ENCODE results near the gene ELMO1.
"Not testable (repeated sequence)": the region's sequence is repeated elsewhere in the genome, so short reads cannot be mapped to it uniquely, and the experiment has no call there.

ELMO1 gene

DNA sequence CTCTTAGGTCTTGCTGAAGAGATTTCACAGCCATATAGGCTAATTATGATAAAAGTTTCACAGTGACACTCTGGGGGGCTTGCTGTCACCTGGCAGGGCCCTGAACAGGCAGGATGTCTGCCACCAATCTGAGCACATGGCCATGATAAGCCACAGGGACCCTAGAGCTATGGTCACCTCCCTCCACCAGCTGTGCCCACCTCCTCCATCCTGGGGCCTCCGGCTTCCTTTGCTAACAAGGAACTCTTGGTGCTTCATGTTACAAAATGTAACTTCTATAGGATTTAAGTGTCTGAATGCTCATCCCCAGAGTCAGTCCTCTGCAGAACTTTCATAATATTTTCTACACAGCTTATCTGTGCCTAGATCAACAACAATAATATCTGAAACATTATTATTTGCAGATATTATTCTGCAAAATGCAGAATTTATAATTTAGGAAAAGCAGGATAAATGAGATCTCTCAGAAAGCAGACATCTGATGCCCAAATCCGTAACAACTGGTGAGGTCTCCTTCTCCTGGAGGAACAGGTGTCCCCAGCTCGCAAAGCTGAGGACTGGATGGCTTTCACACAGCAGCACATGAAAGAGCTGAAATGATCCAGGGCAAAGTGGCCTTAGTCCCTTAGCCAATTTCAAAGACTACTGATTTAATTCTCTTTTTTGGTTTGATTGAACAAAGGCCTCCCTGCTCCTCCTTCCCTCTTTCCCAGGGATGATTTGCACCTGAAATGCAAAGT, 437.3 kb downstream of the ELMO1 start:
- no peak for DNase-seq (ENCODE audit: low read depth)

GRCh38 chr7:37009125-37009675, 439.5 kb downstream of the ELMO1 start:
- no peak for DNase-seq (ENCODE audit: low read depth)

- no peak for DNase-seq (ENCODE audit: low read depth)
Measured at GRCh38 chr7:37007691-37008090, 441.0 kb downstream of the ELMO1 start.

DNA sequence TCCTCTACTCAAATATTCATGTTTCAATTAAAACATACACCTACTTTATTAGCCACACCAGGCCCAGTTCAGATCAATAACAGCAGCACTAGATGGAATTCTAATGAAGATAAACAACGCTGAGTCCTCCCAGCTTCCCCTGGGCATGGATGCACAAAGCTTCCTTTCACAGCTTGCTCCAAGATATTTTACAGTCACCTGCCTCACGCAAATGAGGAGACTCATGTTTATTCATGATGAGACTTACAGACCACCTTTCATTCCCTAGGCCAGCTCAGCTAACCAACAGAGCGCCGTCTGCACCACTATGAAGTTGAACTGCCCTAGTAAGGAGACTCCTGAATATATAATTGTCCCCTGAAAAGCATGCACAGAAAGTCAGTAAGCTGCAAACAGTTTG, 441.4 kb downstream of the ELMO1 start:
- DNase-seq (ENCODE audit: low read depth): no peak

DNA sequence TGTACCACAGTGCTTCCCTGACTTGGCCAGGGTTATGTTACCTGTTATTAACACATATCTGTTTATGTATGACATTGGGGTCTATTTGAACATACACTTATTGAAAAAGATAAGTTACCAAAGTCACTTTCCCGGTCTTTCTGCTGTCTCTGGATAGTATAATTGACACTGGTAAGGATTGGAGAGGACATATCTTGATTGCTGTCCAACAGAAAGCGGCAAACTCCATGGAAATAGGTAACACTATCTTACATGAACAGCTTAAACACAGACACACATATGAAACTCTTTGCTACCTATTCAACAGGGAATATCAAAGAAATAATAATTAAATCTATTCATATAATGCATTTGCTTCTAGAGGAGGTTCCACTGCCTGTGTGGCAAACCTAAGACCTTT, 441.9 kb downstream of the ELMO1 start:
- DNase-seq (ENCODE audit: low read depth): no peak

- DNase-seq (ENCODE audit: low read depth): no peak
Measured at GRCh38 chr7:37000511-37000910, 448.2 kb downstream of the ELMO1 start.

- no peak for DNase-seq (ENCODE audit: low read depth)
Measured at GRCh38 chr7:36999626-37000485, 448.8 kb downstream of the ELMO1 start.

DNA sequence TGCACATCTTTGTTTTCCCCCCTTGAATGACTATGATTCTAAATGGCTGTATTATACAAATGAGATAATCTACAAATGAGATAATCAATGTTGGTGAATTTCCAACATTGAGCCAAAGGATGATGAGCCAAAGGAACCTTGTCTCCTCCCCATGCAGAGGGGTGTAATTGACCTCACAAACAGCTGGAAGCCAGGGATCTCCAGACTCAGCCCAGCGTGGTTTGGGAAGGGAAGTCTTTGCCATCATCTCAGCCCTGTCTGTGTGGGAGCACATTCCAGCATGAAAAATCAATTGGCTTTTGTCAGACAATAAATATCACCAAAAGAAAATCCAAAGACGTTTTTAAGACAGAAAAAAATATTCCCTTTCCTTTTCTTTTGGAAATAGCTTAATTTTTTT, 452.9 kb downstream of the ELMO1 start:
- no peak for DNase-seq (ENCODE audit: low read depth)

DNA sequence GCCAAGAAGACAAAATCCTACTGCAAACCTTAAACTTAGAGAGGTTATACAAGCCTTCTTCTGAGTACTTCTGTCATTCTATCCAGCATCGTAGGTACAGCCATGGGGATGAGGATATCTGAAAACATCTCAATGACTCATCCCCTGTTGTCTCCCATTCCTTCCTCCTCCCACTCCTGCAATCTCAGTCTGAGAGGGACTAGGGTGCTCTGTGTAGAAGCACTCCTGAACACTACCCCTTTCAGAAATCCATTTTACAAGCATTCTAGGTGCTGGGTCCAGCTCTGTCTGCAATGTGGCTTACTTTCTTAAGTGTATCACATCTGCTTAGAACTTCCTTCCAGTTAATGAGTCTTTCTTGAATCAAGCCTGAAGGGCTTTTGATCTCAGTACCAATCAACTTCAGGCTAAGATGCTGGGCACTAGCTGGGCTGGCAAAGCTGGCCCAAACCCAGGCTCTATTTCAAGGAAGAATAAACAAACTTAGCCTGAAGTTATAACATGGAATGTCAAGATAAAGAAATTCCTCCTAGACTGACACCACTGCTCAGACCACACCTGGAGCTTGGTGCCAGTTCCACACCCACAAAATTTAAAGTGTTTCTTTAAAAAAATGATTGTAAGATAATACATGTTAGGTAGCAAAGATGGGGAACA, 454.1 kb downstream of the ELMO1 start:
- no peak for DNase-seq (ENCODE audit: low read depth)

- DNase-seq (ENCODE audit: low read depth): peak; percentile 54
Measured at GRCh38 chr7:36986948-36987724, 461.5 kb downstream of the ELMO1 start.

GRCh38 chr7:36986511-36986933, 462.1 kb downstream of the ELMO1 start:
- no peak for DNase-seq (ENCODE audit: low read depth)

- DNase-seq (ENCODE audit: low read depth): no peak
Measured at GRCh38 chr7:36985866-36986400, 462.7 kb downstream of the ELMO1 start.

GRCh38 chr7:36985316-36985715, 463.3 kb downstream of the ELMO1 start:
- DNase-seq (ENCODE audit: low read depth): no peak

- no peak for DNase-seq (ENCODE audit: low read depth)
Measured at GRCh38 chr7:36984710-36985312, 463.9 kb downstream of the ELMO1 start.

DNA sequence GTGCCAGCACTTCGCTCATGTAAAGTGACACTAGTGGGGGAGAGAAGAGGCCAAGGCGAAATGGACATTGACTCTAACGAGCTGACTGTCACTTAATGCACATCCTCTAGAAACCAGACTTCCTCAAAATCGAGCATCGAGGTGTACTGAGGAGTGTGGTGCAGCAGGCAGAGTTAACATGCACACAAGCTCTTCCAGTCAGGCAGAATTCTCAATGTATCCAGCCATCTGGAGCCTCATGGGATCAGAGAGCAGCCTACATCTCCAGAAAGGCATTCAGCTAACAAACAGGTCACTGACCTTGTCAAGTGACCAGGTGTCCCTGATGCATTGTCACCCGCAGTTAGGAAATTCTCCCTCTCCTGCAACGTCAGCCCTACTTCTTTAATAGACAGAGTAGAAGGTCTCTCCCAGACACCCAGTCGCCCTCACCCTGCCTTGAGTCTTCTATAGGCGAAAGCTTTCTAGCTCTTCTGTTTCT, 464.6 kb downstream of the ELMO1 start:
- DNase-seq (ENCODE audit: low read depth): no peak

- no peak for DNase-seq (ENCODE audit: low read depth)
Measured at GRCh38 chr7:36982766-36983165, 465.9 kb downstream of the ELMO1 start.

GRCh38 chr7:36979810-36980248, 468.8 kb downstream of the ELMO1 start:
- DNase-seq (ENCODE audit: low read depth): no peak

- no peak for DNase-seq (ENCODE audit: low read depth)
Measured at GRCh38 chr7:36978461-36978860, 470.2 kb downstream of the ELMO1 start.

DNA sequence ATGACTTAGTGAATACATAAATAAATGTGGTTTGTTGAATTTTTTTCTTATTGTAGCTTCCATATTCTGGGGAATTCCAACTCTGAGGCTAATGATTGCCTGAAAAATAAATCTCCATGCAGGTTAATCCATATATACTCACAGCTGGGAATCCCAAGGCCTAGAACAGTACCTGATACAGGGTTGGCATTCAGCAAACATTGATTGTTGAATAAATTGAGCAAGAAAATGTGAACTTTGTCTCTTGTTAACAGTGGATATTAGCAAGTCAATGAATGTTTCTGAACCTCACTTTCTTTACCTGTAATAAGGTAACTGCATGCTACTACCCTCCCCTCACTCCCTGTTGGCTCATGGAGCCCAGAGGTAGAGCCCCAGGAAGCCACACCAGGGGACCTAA, 470.8 kb downstream of the ELMO1 start:
- no peak for DNase-seq (ENCODE audit: low read depth)

DNA sequence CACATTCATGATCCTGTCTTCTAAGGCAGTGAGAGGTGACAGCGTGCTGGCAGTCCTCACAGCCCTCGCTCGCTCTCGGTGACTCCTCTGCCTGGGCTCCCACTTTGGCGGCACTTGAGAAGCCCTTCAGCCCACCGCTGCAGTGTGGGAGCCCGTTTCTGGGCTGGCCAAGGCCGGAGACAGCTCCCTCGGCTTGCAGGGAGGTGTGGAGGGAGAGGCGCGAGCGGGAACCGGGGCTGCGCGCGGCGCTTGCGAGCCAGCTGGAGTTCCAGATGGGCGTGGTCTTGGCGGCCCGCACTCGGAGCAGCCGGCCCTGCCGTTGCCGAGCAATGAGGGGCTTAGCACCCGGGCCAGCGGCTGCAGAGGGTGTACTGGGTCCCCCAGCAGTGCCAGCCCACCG, 475.1 kb downstream of the ELMO1 start:
- not testable (repeated sequence) for DNase-seq (ENCODE audit: low read depth)

DNA sequence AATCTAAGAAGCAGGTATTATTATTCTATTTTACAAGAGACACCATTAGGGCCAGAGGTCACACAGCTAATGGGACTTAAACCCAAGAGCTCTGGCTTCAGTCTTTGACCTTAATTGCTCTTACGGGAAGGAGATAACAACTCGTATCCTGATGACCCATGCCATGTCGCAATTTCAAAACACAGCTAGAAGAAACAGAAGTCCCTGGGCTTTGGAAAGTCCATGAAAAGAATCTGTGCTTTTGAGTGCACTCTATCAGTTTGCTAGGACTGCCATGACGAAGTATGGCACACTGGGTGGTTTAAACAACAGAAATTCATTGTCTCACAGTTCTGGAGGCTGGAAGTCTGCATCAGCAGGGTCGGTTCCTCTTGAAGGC, 476.5 kb downstream of the ELMO1 start:
- no peak for DNase-seq (ENCODE audit: low read depth)
